ENCODE measurements around the gene RO60. TPM values are rescaled to one million over a fixed set of nuclear protein-coding genes. Genes with fewer than 3 reads are reported as not detected.

RO60 gene
- total and polyA plus RNA-seq, 2 experiments from 2014 or later = 68.6 to 104 TPM

DNA sequence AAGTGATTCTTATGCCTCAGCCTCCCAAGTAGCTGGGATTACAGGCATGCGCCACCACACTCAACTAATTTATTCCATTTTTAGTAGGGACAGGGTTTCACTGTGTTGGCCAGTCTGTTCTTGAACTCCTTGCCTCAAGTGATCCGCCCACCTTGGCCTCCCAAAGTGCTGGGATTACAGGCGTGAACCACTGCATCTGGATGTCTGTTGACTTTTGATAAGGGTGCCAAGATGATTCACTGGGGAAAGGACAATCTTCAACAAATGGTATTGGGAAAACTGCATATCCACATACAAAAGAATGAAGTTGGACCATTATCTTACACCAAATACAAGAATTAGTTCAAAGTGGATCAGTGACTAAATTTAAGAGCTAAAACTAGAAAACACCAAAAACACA lies 19.8 kb downstream of the RO60 start:
- whole genome bisulfite sequencing, 2 experiments (ENCODE audit: low coverage in 1 of 2, low lambda C conversion rate in 2 of 2, missing lambda C conversion rate in 2 of 2) = 73 to 74% methylated on average over 3 of the region's 3 CpGs
- Histone ChIP-seq H3K9ac (no peak overlapping the region), H3K27ac (no peak overlapping the region), H3K9me3 (ENCODE audit: low read depth) (no peaks in the 10 kb centered on the region), H3K27me3 (replicated peaks; ENCODE audit: insufficient read depth) (no peaks in the 10 kb centered on the region), H3K4me1 (ENCODE audit: insufficient read depth) (no peaks in the 10 kb centered on the region), H3K4me3 (no peak overlapping the region), H3K9me2 (ENCODE audit: insufficient read depth) (no peaks in the 10 kb centered on the region), H3K36me3 (ENCODE audit: low read depth) (peaks cover 52% of the 10 kb centered on the region), H4K20me1 (ENCODE audit: insufficient read depth) (no peaks in the 10 kb centered on the region), H3K4me2 (ENCODE audit: unreplicated experiment) (no peak overlapping the region), H2AFZ (no peak overlapping the region), H3K79me2 (ENCODE audit: insufficient read depth) (peaks cover 32% of the 10 kb centered on the region), H3F3A (ENCODE audit: insufficient read depth) (peaks cover 13% of the 10 kb centered on the region)
- in situ Hi-C loops (cut with MboI) = no loop called here
- TF ChIP-seq EZH2phosphoT487 (IDR thresholded peaks at IDR 0.05; ENCODE audit: insufficient read depth, low read depth) (no peak), EZH2 (IDR thresholded peaks at IDR 0.05; ENCODE audit: insufficient read depth, poor library complexity, severe bottlenecking) (no peak)
- DNase-seq = no peak

GRCh38 chr1:193083365-193084088 lies 24.1 kb downstream of the RO60 start:
- 89 to 90% methylated on average over 6 of the region's 6 CpGs for WGBS, 2 experiments (ENCODE audit: low coverage in 1 of 2, low lambda C conversion rate in 2 of 2, missing lambda C conversion rate in 2 of 2)
- H3K27ac ChIP-seq = no peak overlapping the region
- H3F3A ChIP-seq (ENCODE audit: insufficient read depth) = peaks cover 5% of the 10 kb centered on the region; the same call in 1 of the 2 replicates
- peaks cover 8% of the 10 kb centered on the region for H3K79me2 ChIP-seq (ENCODE audit: insufficient read depth)
- DNase-seq = no peak
- peaks cover 43% of the 10 kb centered on the region for H3K36me3 ChIP-seq (ENCODE audit: low read depth)
- no peak overlapping the region for H3K4me3 ChIP-seq
- H3K4me2 ChIP-seq (ENCODE audit: unreplicated experiment) = no peak overlapping the region
- H3K4me1 ChIP-seq (ENCODE audit: insufficient read depth) = no peaks in the 10 kb centered on the region
- no peaks in the 10 kb centered on the region for H3K9me3 ChIP-seq (ENCODE audit: low read depth)
- no peaks in the 10 kb centered on the region for H3K9me2 ChIP-seq (ENCODE audit: insufficient read depth)
- H2AFZ ChIP-seq = no peak overlapping the region
- no peaks in the 10 kb centered on the region for H4K20me1 ChIP-seq (ENCODE audit: insufficient read depth)
- TF ChIP-seq EZH2phosphoT487 (IDR thresholded peaks at IDR 0.05; ENCODE audit: insufficient read depth, low read depth) (no peak), EZH2 (IDR thresholded peaks at IDR 0.05; ENCODE audit: insufficient read depth, poor library complexity, severe bottlenecking) (no peak)
- H3K27me3 ChIP-seq (replicated peaks; ENCODE audit: insufficient read depth) = no peaks in the 10 kb centered on the region
- no peak overlapping the region for H3K9ac ChIP-seq
- in situ Hi-C loops (cut with MboI) = no loop called here

- H2AFZ ChIP-seq = no peak overlapping the region
- H3K9me2 ChIP-seq (ENCODE audit: insufficient read depth) = no peaks in the 10 kb centered on the region
- no peaks in the 10 kb centered on the region for H3K9me3 ChIP-seq (ENCODE audit: low read depth)
- 98 to 100% methylated on average over 1 of the region's 1 CpG for WGBS, 2 experiments (ENCODE audit: low coverage in 1 of 2, low lambda C conversion rate in 2 of 2, missing lambda C conversion rate in 2 of 2)
- H3K4me2 ChIP-seq (ENCODE audit: unreplicated experiment) = no peak overlapping the region
- no peaks in the 10 kb centered on the region for H3K27me3 ChIP-seq (replicated peaks; ENCODE audit: insufficient read depth)
- no peak for DNase-seq
- H3K36me3 ChIP-seq (ENCODE audit: low read depth) = peaks cover 44% of the 10 kb centered on the region
- H3K9ac ChIP-seq = no peak overlapping the region
- peaks cover 11% of the 10 kb centered on the region; the same call in 1 of the 2 replicates for H3F3A ChIP-seq (ENCODE audit: insufficient read depth)
- H4K20me1 ChIP-seq (ENCODE audit: insufficient read depth) = no peaks in the 10 kb centered on the region
- no peak overlapping the region for H3K27ac ChIP-seq
- H3K4me1 ChIP-seq (ENCODE audit: insufficient read depth) = no peaks in the 10 kb centered on the region
- no peak overlapping the region for H3K4me3 ChIP-seq
- in situ Hi-C loops (cut with MboI) = no loop called here
- peaks cover 13% of the 10 kb centered on the region for H3K79me2 ChIP-seq (ENCODE audit: insufficient read depth)
- no peak for TF ChIP-seq EZH2 (IDR thresholded peaks at IDR 0.05; ENCODE audit: insufficient read depth, poor library complexity, severe bottlenecking)
- TF ChIP-seq EZH2phosphoT487 (IDR thresholded peaks at IDR 0.05; ENCODE audit: insufficient read depth, low read depth) = no peak
Measured at GRCh38 chr1:193085263-193085662, 25.9 kb downstream of the RO60 start.

DNA sequence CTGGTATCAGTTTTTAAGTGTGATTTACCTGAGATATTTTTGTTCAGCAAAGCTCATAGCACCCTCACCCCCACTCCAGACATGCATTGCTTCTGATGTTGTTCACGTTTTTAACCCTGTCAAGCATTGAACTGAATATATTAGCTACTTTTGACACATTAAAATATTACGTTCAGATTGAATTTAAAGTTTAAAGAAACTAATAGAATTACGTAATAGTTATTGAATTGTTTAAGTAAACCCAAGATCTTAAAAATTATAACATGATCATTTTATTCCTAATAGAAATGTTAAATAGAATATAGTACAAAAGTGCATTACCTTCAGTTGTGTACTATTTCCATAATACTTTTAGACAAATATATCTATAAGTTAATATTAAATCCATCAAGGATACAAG lies 26.9 kb downstream of the RO60 start:
- in situ Hi-C loops (cut with MboI) = no loop called here
- Histone ChIP-seq H3K4me1 (ENCODE audit: insufficient read depth) (no peaks in the 10 kb centered on the region), H3K27ac (no peak overlapping the region), H3F3A (ENCODE audit: insufficient read depth) (peaks cover 19% of the 10 kb centered on the region; the same call in 1 of the 2 replicates), H3K9ac (no peak overlapping the region), H2AFZ (no peak overlapping the region), H3K9me3 (ENCODE audit: low read depth) (no peaks in the 10 kb centered on the region), H3K36me3 (ENCODE audit: low read depth) (peaks cover 44% of the 10 kb centered on the region), H3K9me2 (ENCODE audit: insufficient read depth) (no peaks in the 10 kb centered on the region), H3K4me2 (ENCODE audit: unreplicated experiment) (no peak overlapping the region), H3K79me2 (ENCODE audit: insufficient read depth) (peaks cover 19% of the 10 kb centered on the region; the same call in 1 of the 2 replicates), H3K4me3 (no peak overlapping the region), H4K20me1 (ENCODE audit: insufficient read depth) (no peaks in the 10 kb centered on the region), H3K27me3 (replicated peaks; ENCODE audit: insufficient read depth) (no peaks in the 10 kb centered on the region)
- 96 to 98% methylated on average over 3 of the region's 3 CpGs for WGBS, 2 experiments (ENCODE audit: low coverage in 1 of 2, low lambda C conversion rate in 2 of 2, missing lambda C conversion rate in 2 of 2)
- TF ChIP-seq EZH2phosphoT487 (IDR thresholded peaks at IDR 0.05; ENCODE audit: insufficient read depth, low read depth) (no peak), EZH2 (IDR thresholded peaks at IDR 0.05; ENCODE audit: insufficient read depth, poor library complexity, severe bottlenecking) (no peak)
- DNase-seq = no peak
